Glutamatergic neuron (in vitro differentiated cells): ENCODE measurements around the gene CCNY. TPM values are rescaled to one million over a fixed set of nuclear protein-coding genes. Genes with fewer than 3 reads are reported as not detected.

Experiments
- DNase-seq: peaks from one replicate; pipeline ENCODE4 v3.0.0; 2022
- H3K27ac Mint-ChIP-seq: one replicate; pipeline ENCODE4 v1.8.0; 2020; ENCODE audit warnings: mild to moderate bottlenecking, mixed read lengths, inconsistent platforms; ENCODE audit not compliant: unreplicated experiment
- H3K27me3 Mint-ChIP-seq: one replicate; pipeline ENCODE4 v1.8.0; 2020; ENCODE audit warnings: mild to moderate bottlenecking, moderate library complexity, mixed read lengths, inconsistent platforms; ENCODE audit not compliant: unreplicated experiment
- H3K36me3 Mint-ChIP-seq: one replicate; pipeline ENCODE4 v1.8.0; 2020; ENCODE audit warnings: mild to moderate bottlenecking, mixed read lengths, inconsistent platforms; ENCODE audit not compliant: unreplicated experiment
- H3K4me1 Mint-ChIP-seq: one replicate; pipeline ENCODE4 v1.8.0; 2020; ENCODE audit warnings: mild to moderate bottlenecking, low read depth, mixed read lengths, inconsistent platforms; ENCODE audit not compliant: unreplicated experiment
- H3K4me3 Mint-ChIP-seq: one replicate; pipeline ENCODE4 v1.8.0; 2020; ENCODE audit warnings: mild to moderate bottlenecking, mixed read lengths, inconsistent platforms; ENCODE audit not compliant: unreplicated experiment
- H3K9me3 Mint-ChIP-seq: one replicate; pipeline ENCODE4 v1.8.0; 2020; ENCODE audit warnings: mild to moderate bottlenecking, moderate library complexity, mixed read lengths, inconsistent platforms; ENCODE audit not compliant: unreplicated experiment
- CTCF ChIP-seq: fragments of 200-600 bp; sonication (generic); IDR thresholded peaks from one replicate; pipeline ENCODE4 v1.5.0; 2021; ENCODE audit not compliant: partially characterized antibody, unreplicated experiment
- total RNA-seq: library from RNA; stranded (reverse); fragmentation: NEBNext Ultra II Directional; extraction: Animal tissue kit (Norgen Biotek cat#: 25700); gene quantifications from one replicate; pipeline ENCODE4 v1.2.1, GENCODE V29; 2021; ENCODE audit not compliant: unreplicated experiment

Gene CCNY
- total RNA-seq, 1 donor from 2014 or later, result 219 TPM

- Mint-ChIP-seq H3K36me3 (no peaks in the 10 kb centered on the region), H3K27ac (no peak overlapping the region), H3K27me3 (peaks cover 3% of the 10 kb centered on the region), H3K4me1 (peaks cover 2% of the 10 kb centered on the region), H3K9me3 (peaks cover 3% of the 10 kb centered on the region), H3K4me3 (no peak overlapping the region)
- no peak for DNase-seq
- no peak for TF ChIP-seq CTCF
Observed at GRCh38 chr10:35585356-35585755, 249.0 kb downstream of the CCNY start.

- Mint-ChIP-seq H3K9me3 (peaks cover 3% of the 10 kb centered on the region), H3K27me3 (peaks cover 3% of the 10 kb centered on the region), H3K36me3 (peaks cover 4% of the 10 kb centered on the region), H3K4me3 (no peak overlapping the region), H3K4me1 (peaks cover 2% of the 10 kb centered on the region), H3K27ac (no peak overlapping the region)
- no peak for DNase-seq
- no peak for TF ChIP-seq CTCF
Observed at GRCh38 chr10:35585903-35586535, 249.7 kb downstream of the CCNY start.

- peaks cover 5% of the 10 kb centered on the region for H3K9me3 Mint-ChIP-seq
- H3K4me1 Mint-ChIP-seq, result peaks cover 2% of the 10 kb centered on the region
- TF ChIP-seq CTCF, result no peak
- no peak overlapping the region for H3K4me3 Mint-ChIP-seq
- no peak for DNase-seq
- no peak overlapping the region for H3K27ac Mint-ChIP-seq
- peaks cover 3% of the 10 kb centered on the region for H3K27me3 Mint-ChIP-seq
- peaks cover 14% of the 10 kb centered on the region for H3K36me3 Mint-ChIP-seq
Observed at GRCh38 chr10:35588836-35589235, 252.5 kb downstream of the CCNY start.

- Mint-ChIP-seq H3K4me1 (no peaks in the 10 kb centered on the region), H3K4me3 (no peak overlapping the region), H3K36me3 (peaks cover 14% of the 10 kb centered on the region), H3K9me3 (peaks cover 4% of the 10 kb centered on the region), H3K27me3 (peaks cover 2% of the 10 kb centered on the region), H3K27ac (no peak overlapping the region)
- DNase-seq, result no peak
- no peak for TF ChIP-seq CTCF
Observed at GRCh38 chr10:35592441-35592840, 256.1 kb downstream of the CCNY start.
